Transverse colon (tissue), 4 donors: ENCODE measurements around the gene CLCNKA. TPM values are rescaled to one million over a fixed set of nuclear protein-coding genes. Genes with fewer than 3 reads are reported as not detected.
A peak's percentile ranks its signal among the peaks of the same experiment; 100 is the strongest.

Experiments used
- DNase-seq: peaks from one replicate; pipeline ENCODE4 v3.0.0-alpha.2; 2019
- H3K27ac ChIP-seq, 4 donors: fragments of 200-600 bp; sonication (generic); 2 replicates each; pipeline ENCODE4 v1.5.1; 2016 to 2018; ENCODE audit warnings: inconsistent platforms in 4 of 4
- H3K27me3 ChIP-seq: fragments of 200-600 bp; sonication (generic); 2 replicates; pipeline ENCODE4 v1.5.1; 2017; ENCODE audit warnings: inconsistent platforms
- H3K36me3 ChIP-seq, 4 donors: fragments of 200-600 bp; sonication (generic); 2 replicates each; pipeline ENCODE4 v1.5.1; 2017 to 2019; ENCODE audit warnings: inconsistent platforms in 4 of 4
- H3K4me1 ChIP-seq, 4 donors: fragments of 200-600 bp; sonication (generic); 2 replicates each; pipeline ENCODE4 v1.5.1; 2017 to 2020; ENCODE audit warnings: inconsistent platforms in 4 of 4
- H3K4me3 ChIP-seq, 4 donors: fragments of 200-600 bp; sonication (generic); 1 replicate in 1 of 4; 2 replicates in 3 of 4; pipeline versions ENCODE4 v1.5.1 to v1.6.1; 2017 to 2019; ENCODE audit warnings: inconsistent platforms in 4 of 4
- H3K9me3 ChIP-seq, 2 donors: fragments of 200-600 bp; sonication (generic); 2 replicates each; pipeline ENCODE4 v1.5.1; 2017 to 2019; ENCODE audit warnings: inconsistent platforms in 2 of 2
- CTCF ChIP-seq, 5 experiments: fragments of 200-600 bp in 3 of 5; fragments of 450-650 bp in 2 of 5; sonication (generic) in 3 of 5; IDR thresholded peaks; 1 replicate in 2 of 5; 2 replicates in 3 of 5; pipeline ENCODE4 v1.5.1; 2016 to 2017; ENCODE audit warnings: antibody characterized with exemption in 5 of 5, inconsistent platforms in 3 of 5, mild to moderate bottlenecking in 2 of 5, moderate library complexity in 1 of 5
- EP300 ChIP-seq: sonication (generic); formaldehyde crosslinking; IDR thresholded peaks from one replicate; pipeline ENCODE4 v1.6.1; 2017; ENCODE audit warnings: antibody characterized with exemption, low read depth
- POLR2A ChIP-seq: fragments of 450-650 bp; IDR thresholded peaks from one replicate; pipeline ENCODE4 v1.6.1; 2016; ENCODE audit warnings: antibody characterized with exemption, mild to moderate bottlenecking, moderate library complexity
- POLR2AphosphoS5 ChIP-seq, 3 donors: sonication (generic); formaldehyde crosslinking; IDR thresholded peaks; one replicate each; pipeline ENCODE4 v1.6.1; 2016; ENCODE audit warnings: antibody characterized with exemption in 3 of 3
- WGBS, 2 donors: methylation state at CpG; one replicate each; pipeline ENCODE4 v1.1.5; 2018; ENCODE audit warnings: low coverage in 1 of 2; 5-methylcytosine and 5-hydroxymethylcytosine counted together
- in situ Hi-C, 4 donors: fragments of 200-750 bp; cut with MboI; loops; one replicate each; pipeline versions ENCODE4 v1.15.0 to v1.15.1; 2017; ENCODE audit warnings: low sequenced_read_pairs in 3 of 4, low pct_ligation_motif_present in 1 of 4, low pct_unique_long_range_greater_than_20kb in 1 of 4
- intact Hi-C: fragments of 100-400 bp; cut with DNase I; formaldehyde crosslinking; loops from one replicate; pipeline ENCODE4 v1.15.1; 2023; ENCODE audit warnings: low total_unique reads
- total RNA-seq, 4 donors: library from RNA; depleted of rRNA; stranded (reverse); fragments of >200 nt; gene quantifications; one replicate each; pipeline ENCODE4 v1.1.0, GENCODE V29; 2016

The CLCNKA gene
- total RNA-seq, 4 donors from 2014 or later, result 0.68 to 21.7 (median 0.79) TPM; not detected in 1

GRCh38 chr1:16043521-16043920, 21.7 kb downstream of the CLCNKA start, which contains the start of gene CLCNKB:
Gene CLCNKB (plus strand): TSS chr1:16043782. CDS start chr1:16044493, 711 bp downstream.
- no peak within 1 kb of the TSS for H3K27ac ChIP-seq
- intact Hi-C loops, result no loop called here
- H3K4me1 ChIP-seq, result peaks cover 0 to 1% (median under 1%) of the 10 kb centered on the region in 4 donors
- H3K27me3 ChIP-seq, result no peaks in the 10 kb centered on the region
- no peak within 1 kb of the TSS for H3K4me3 ChIP-seq
- WGBS, 2 donors, result 46% methylated on average over 7 of the region's 7 CpGs; no CpG with 5 or more reads in 1 of the 2 donors
- H3K36me3 ChIP-seq, result no peaks in the 10 kb centered on the region
- peak; percentile 51 for DNase-seq
- in situ Hi-C loops, result no loop called here
- no peak for TF ChIP-seq EP300
- TF ChIP-seq POLR2AphosphoS5 (IDR thresholded peaks at IDR 0.05), result no peak
- no peak for TF ChIP-seq CTCF (IDR thresholded peaks at IDR 0.05)
- TF ChIP-seq POLR2A, result no peak
- H3K9me3 ChIP-seq, result no peaks in the 10 kb centered on the region

GRCh38 chr1:16043950-16044349, 22.1 kb downstream of the CLCNKA start:
- TF ChIP-seq CTCF (IDR thresholded peaks at IDR 0.05), result no peak
- no peak for TF ChIP-seq POLR2AphosphoS5 (IDR thresholded peaks at IDR 0.05)
- TF ChIP-seq POLR2A, result no peak
- no peak for TF ChIP-seq EP300

GRCh38 chr1:16046842-16047241, 25.0 kb downstream of the CLCNKA start:
- DNase-seq, result no peak
- TF ChIP-seq POLR2AphosphoS5 (IDR thresholded peaks at IDR 0.05) (no peak), EP300 (no peak), POLR2A (no peak), CTCF (IDR thresholded peaks at IDR 0.05) (no peak)
- in situ Hi-C loops (loop anchor here in 1 of 4 donors (5.0 kb wide), 1 partner anchor 35 kb away; no protein-coding TSS in a partner anchor), intact Hi-C loops (no loop called here)
- Histone ChIP-seq H3K27me3 (no peaks in the 10 kb centered on the region), H3K36me3 (no peaks in the 10 kb centered on the region), H3K27ac (no peak overlapping the region), H3K4me3 (no peak overlapping the region), H3K4me1 (peaks cover 0 to 7% (median 7%) of the 10 kb centered on the region in 4 donors), H3K9me3 (no peaks in the 10 kb centered on the region)
- 63% methylated on average over 6 of the region's 7 CpGs; no CpG with 5 or more reads in 1 of the 2 donors for WGBS, 2 donors

More at GRCh38 chr1:16043950-16044349, 22.1 kb downstream of the CLCNKA start:
- Histone ChIP-seq H3K4me3 (no peak overlapping the region), H3K27me3 (no peaks in the 10 kb centered on the region), H3K36me3 (no peaks in the 10 kb centered on the region), H3K4me1 (peaks cover 0 to 5% (median 5%) of the 10 kb centered on the region in 4 donors), H3K9me3 (no peaks in the 10 kb centered on the region), H3K27ac (no peak overlapping the region)
- DNase-seq, result no peak
- in situ Hi-C loops (no loop called here), intact Hi-C loops (no loop called here)
- 87% methylated on average over 5 of the region's 5 CpGs; no CpG with 5 or more reads in 1 of the 2 donors for WGBS, 2 donors

GRCh38 chr1:16047791-16048475, 26.1 kb downstream of the CLCNKA start:
- in situ Hi-C loops, result loop anchor here in 1 of 4 donors (5.0 kb wide), 1 partner anchor 36 kb away; no protein-coding TSS in a partner anchor
- TF ChIP-seq POLR2A (no peak), POLR2AphosphoS5 (IDR thresholded peaks at IDR 0.05) (no peak), EP300 (no peak), CTCF (IDR thresholded peaks at IDR 0.05) (no peak)
- Histone ChIP-seq H3K4me3 (no peak overlapping the region), H3K36me3 (no peaks in the 10 kb centered on the region), H3K27ac (no peak overlapping the region), H3K9me3 (no peaks in the 10 kb centered on the region), H3K4me1 (peaks cover 0 to 7% (median 7%) of the 10 kb centered on the region in 4 donors), H3K27me3 (no peaks in the 10 kb centered on the region)
- no peak for DNase-seq
- 93% methylated on average over 17 of the region's 19 CpGs; no CpG with 5 or more reads in 1 of the 2 donors for WGBS, 2 donors
- intact Hi-C loops, result no loop called here
